Retinal pigment epithelial cell (primary cell): ENCODE results near the gene NSL1.

Source experiments
- DNase-seq: peaks from one replicate; pipeline ENCODE4 v3.0.0-alpha.2; 2010; ENCODE audit warnings: low read depth
- H3K4me3 ChIP-seq: 2 replicates; pipeline ENCODE4 v1.5.1; 2011; ENCODE audit warnings: mild to moderate bottlenecking, low read length, control low read depth, moderate library complexity
- CTCF ChIP-seq: conservative IDR thresholded peaks from 2 replicates; pipeline ENCODE4 v1.5.1; 2011; ENCODE audit warnings: low read depth, low read length, control low read depth, inconsistent platforms

Gene NSL1

GRCh38 chr1:212805767-212806166 lies 14.2 kb upstream of the NSL1 start:
- TF ChIP-seq CTCF, result no peak
- no peak overlapping the region for H3K4me3 ChIP-seq
- no peak for DNase-seq

GRCh38 chr1:212797681-212798080 lies 6.1 kb upstream of the NSL1 start:
- no peak for TF ChIP-seq CTCF
- DNase-seq, result no peak
- H3K4me3 ChIP-seq, result no peak overlapping the region

DNA sequence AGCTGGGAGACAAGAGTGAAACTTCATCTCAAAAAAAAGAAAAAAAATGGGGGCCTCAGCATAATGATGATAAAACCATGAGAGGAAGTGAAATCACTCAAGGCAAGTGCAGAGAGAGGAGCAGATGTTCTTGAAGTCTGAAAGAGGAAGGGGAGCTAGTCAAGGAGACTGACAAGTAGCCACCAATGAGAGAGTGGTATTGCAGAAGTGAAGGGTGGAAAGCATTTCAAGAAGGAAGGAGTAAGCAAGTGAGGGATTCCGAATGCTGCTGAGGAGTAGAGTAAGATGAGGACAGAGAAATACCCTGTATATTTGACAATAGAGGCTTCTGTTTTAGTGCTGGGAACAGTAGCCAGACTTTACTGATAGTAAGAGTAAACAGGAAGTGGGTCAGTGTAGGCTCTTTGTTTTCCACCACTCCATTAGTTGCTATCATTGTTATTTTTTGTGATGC lies 3.0 kb upstream of the NSL1 start:
- TF ChIP-seq CTCF, result no peak
- DNase-seq, result no peak
- H3K4me3 ChIP-seq, result no peak overlapping the region

- TF ChIP-seq CTCF, result no peak
- DNase-seq, result no peak
- peak overlapping the region; percentile 97 for H3K4me3 ChIP-seq
Measured at GRCh38 chr1:212792396-212792908, 875 bp upstream of the NSL1 start.

GRCh38 chr1:212791261-212791675 lies 309 bp downstream of the NSL1 start:
- TF ChIP-seq CTCF, result no peak
- DNase-seq, result peak; percentile 4
- peak overlapping the region; percentile 97 for H3K4me3 ChIP-seq

- no peak for TF ChIP-seq CTCF
- H3K4me3 ChIP-seq, result no peak overlapping the region
- no peak for DNase-seq
Measured at GRCh38 chr1:212785871-212786270, 5.7 kb downstream of the NSL1 start.

GRCh38 chr1:212783976-212784375 lies 7.6 kb downstream of the NSL1 start:
- no peak for TF ChIP-seq CTCF
- H3K4me3 ChIP-seq, result no peak overlapping the region
- DNase-seq, result no peak
